ENCODE measurements around the gene CLEC4F.

The CLEC4F gene

GRCh38 chr2:70820499-70820898, at the start of gene CLEC4F:
CLEC4F (minus strand) TSS chr2:70820599; CDS start chr2:70820523, 76 bp downstream.
- Histone ChIP-seq H3K4me3 (ENCODE audit: low read depth in 1 of 2, low read length in 1 of 2) (no peak within 1 kb of the TSS), H3K27me3 (peaks cover 39% of the 10 kb centered on the region), H3K9me3 (no peaks in the 10 kb centered on the region), H3K27ac (no peak within 1 kb of the TSS), H3K4me1 (ENCODE audit: control insufficient read depth in 1 of 2, insufficient read depth in 1 of 2, low read depth in 1 of 2, low read length in 1 of 2) (no peaks in the 10 kb centered on the region), H3K36me3 (no peaks in the 10 kb centered on the region)
- TF ChIP-seq, protein P1, sequence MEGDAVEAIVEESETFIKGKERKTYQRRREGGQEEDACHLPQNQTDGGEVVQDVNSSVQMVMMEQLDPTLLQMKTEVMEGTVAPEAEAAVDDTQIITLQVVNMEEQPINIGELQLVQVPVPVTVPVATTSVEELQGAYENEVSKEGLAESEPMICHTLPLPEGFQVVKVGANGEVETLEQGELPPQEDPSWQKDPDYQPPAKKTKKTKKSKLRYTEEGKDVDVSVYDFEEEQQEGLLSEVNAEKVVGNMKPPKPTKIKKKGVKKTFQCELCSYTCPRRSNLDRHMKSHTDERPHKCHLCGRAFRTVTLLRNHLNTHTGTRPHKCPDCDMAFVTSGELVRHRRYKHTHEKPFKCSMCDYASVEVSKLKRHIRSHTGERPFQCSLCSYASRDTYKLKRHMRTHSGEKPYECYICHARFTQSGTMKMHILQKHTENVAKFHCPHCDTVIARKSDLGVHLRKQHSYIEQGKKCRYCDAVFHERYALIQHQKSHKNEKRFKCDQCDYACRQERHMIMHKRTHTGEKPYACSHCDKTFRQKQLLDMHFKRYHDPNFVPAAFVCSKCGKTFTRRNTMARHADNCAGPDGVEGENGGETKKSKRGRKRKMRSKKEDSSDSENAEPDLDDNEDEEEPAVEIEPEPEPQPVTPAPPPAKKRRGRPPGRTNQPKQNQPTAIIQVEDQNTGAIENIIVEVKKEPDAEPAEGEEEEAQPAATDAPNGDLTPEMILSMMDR (IDR thresholded peaks at IDR 0.05): no peak

- TF ChIP-seq, protein P1 (IDR thresholded peaks at IDR 0.05): no peak
- H3K4me1 ChIP-seq (ENCODE audit: control insufficient read depth in 1 of 2, insufficient read depth in 1 of 2, low read depth in 1 of 2, low read length in 1 of 2): peaks cover 0 to 5% of the 10 kb centered on the region in 2 experiments
- H3K27me3 ChIP-seq: peaks cover 88% of the 10 kb centered on the region
- H3K4me3 ChIP-seq (ENCODE audit: low read depth in 1 of 2, low read length in 1 of 2): no peak overlapping the region
- no peaks in the 10 kb centered on the region for H3K9me3 ChIP-seq
- no peak overlapping the region for H3K27ac ChIP-seq
- no peaks in the 10 kb centered on the region for H3K36me3 ChIP-seq
These were observed 48.6 kb upstream of the CLEC4F start for GRCh38 chr2:70868970-70869369.

GRCh38 chr2:70861777-70862625, 41.6 kb upstream of the CLEC4F start:
- Histone ChIP-seq H3K36me3 (no peaks in the 10 kb centered on the region), H3K9me3 (no peaks in the 10 kb centered on the region), H3K27ac (no peak overlapping the region), H3K4me3 (ENCODE audit: low read depth in 1 of 2, low read length in 1 of 2) (no peak overlapping the region), H3K27me3 (peaks cover 98% of the 10 kb centered on the region), H3K4me1 (ENCODE audit: control insufficient read depth in 1 of 2, insufficient read depth in 1 of 2, low read depth in 1 of 2, low read length in 1 of 2) (no peaks in the 10 kb centered on the region)
- TF ChIP-seq, protein P1 (IDR thresholded peaks at IDR 0.05): peak; percentile 44

DNA sequence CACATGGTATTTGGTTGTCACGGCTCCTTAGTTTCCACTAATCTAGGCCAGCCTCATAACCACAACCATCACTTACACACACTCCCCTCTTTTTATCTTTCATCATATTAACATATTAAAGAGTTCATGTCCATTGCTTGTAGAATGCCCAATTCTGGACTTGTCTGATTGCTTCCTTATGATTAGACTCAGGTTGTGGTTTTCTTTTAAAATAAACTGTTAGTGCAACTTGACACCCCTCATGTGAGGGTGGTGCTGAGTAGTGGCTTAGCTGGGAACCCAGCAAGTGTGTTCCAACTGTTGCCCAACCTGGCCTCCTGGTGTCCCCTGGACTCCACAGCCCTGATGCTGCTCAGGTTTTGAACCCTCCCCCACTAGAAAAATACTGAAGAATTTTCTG, 35.3 kb upstream of the CLEC4F start:
- no peak overlapping the region for H3K4me3 ChIP-seq (ENCODE audit: low read depth in 1 of 2, low read length in 1 of 2)
- no peaks in the 10 kb centered on the region for H3K36me3 ChIP-seq
- H3K27ac ChIP-seq: no peak overlapping the region
- H3K27me3 ChIP-seq: peaks cover 64% of the 10 kb centered on the region
- H3K4me1 ChIP-seq (ENCODE audit: control insufficient read depth in 1 of 2, insufficient read depth in 1 of 2, low read depth in 1 of 2, low read length in 1 of 2): no peaks in the 10 kb centered on the region
- no peaks in the 10 kb centered on the region for H3K9me3 ChIP-seq
- TF ChIP-seq, protein P1 (IDR thresholded peaks at IDR 0.05): no peak

GRCh38 chr2:70854411-70854810, 34.0 kb upstream of the CLEC4F start:
- no peaks in the 10 kb centered on the region for H3K36me3 ChIP-seq
- no peak overlapping the region for H3K4me3 ChIP-seq (ENCODE audit: low read depth in 1 of 2, low read length in 1 of 2)
- TF ChIP-seq, protein P1 (IDR thresholded peaks at IDR 0.05): no peak
- H3K27me3 ChIP-seq: peaks cover 59% of the 10 kb centered on the region
- H3K27ac ChIP-seq: no peak overlapping the region
- no peaks in the 10 kb centered on the region for H3K4me1 ChIP-seq (ENCODE audit: control insufficient read depth in 1 of 2, insufficient read depth in 1 of 2, low read depth in 1 of 2, low read length in 1 of 2)
- H3K9me3 ChIP-seq: no peaks in the 10 kb centered on the region
